GM12891 (cell line): ENCODE data around the gene CNOT2.

Experiments used
- PAX5 ChIP-seq: IDR thresholded peaks from 2 replicates; pipeline ENCODE4 v1.6.1; 2011; ENCODE audit warnings: low read length, moderate library complexity, mild to moderate bottlenecking; ENCODE audit not compliant: insufficient read depth, severe bottlenecking
- POLR2A ChIP-seq: IDR thresholded peaks from 2 replicates; pipeline ENCODE4 v1.6.1; 2011; ENCODE audit warnings: low read depth, low read length, control low read depth
- POLR2AphosphoS5 ChIP-seq: IDR thresholded peaks from 2 replicates; pipeline ENCODE4 v1.6.1; 2011; ENCODE audit warnings: low read depth, low read length, control low read depth
- POU2F2 ChIP-seq: IDR thresholded peaks from 2 replicates; pipeline ENCODE4 v1.6.1; 2011; ENCODE audit warnings: low read depth, mild to moderate bottlenecking, control low read depth, low read length, moderate library complexity
- SPI1 ChIP-seq: IDR thresholded peaks from 2 replicates; pipeline ENCODE4 v1.6.1; 2011; ENCODE audit warnings: low read depth, low read length, control low read depth
- TAF1 ChIP-seq: IDR thresholded peaks from 2 replicates; pipeline ENCODE4 v1.6.1; 2011; ENCODE audit warnings: low read depth, low read length, control low read depth

DNA sequence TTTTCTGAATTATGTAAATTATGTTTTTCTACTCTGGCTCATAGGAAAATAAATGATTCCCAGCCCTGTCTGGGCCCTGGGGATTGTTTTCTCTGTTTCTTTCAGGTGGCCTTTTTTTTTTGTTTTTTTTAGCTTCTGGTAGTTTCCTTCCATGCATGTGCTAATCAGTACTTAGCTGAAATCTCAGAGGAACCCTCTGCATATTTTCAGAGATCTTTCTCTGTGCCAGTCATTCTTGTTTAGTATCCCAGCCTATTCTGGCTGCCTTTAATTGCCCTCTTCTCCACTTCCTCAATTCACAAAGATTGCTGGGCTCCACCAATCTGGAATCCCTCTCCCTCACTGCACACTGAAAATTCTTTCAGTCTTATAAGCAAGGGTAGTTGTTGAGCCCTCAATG is 46.9 kb downstream of the CNOT2 start:
- no peak for TF ChIP-seq TAF1
- peak; percentile 70 for TF ChIP-seq SPI1
- TF ChIP-seq POLR2A: no peak
- no peak for TF ChIP-seq PAX5
- TF ChIP-seq POLR2AphosphoS5: no peak
- TF ChIP-seq POU2F2: no peak
